Measurements from ENCODE around the gene CHCHD6.

CHCHD6 gene

DNA sequence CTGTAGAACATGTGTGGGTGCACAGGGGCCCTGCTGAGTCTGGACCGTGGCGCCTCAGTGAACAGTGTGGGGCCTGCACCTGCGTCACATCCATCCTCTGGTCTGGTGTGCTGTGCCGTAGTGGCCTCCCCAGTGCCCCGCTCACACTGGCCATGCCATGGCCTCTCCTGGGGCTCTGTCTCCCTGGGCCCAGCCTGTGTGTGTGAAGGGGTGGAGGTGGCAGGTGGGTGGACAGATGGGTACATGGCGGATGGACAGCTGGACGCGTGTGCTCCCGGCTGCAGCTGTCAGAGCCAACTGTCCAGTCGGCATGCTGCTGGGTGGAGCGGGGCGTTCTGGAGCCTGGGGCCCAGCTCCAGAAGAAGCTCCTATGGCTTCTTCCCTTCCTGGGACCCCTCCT, 296.7 kb downstream of the CHCHD6 start:
- H3K4me3 ChIP-seq (ENCODE audit: low read length): no peak overlapping the region
- TF ChIP-seq, protein P1, sequence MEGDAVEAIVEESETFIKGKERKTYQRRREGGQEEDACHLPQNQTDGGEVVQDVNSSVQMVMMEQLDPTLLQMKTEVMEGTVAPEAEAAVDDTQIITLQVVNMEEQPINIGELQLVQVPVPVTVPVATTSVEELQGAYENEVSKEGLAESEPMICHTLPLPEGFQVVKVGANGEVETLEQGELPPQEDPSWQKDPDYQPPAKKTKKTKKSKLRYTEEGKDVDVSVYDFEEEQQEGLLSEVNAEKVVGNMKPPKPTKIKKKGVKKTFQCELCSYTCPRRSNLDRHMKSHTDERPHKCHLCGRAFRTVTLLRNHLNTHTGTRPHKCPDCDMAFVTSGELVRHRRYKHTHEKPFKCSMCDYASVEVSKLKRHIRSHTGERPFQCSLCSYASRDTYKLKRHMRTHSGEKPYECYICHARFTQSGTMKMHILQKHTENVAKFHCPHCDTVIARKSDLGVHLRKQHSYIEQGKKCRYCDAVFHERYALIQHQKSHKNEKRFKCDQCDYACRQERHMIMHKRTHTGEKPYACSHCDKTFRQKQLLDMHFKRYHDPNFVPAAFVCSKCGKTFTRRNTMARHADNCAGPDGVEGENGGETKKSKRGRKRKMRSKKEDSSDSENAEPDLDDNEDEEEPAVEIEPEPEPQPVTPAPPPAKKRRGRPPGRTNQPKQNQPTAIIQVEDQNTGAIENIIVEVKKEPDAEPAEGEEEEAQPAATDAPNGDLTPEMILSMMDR (conservative IDR thresholded peaks at IDR 0.05; ENCODE audit: low read length): no peak
- DNase-seq (ENCODE audit: low read depth): no peak

DNA sequence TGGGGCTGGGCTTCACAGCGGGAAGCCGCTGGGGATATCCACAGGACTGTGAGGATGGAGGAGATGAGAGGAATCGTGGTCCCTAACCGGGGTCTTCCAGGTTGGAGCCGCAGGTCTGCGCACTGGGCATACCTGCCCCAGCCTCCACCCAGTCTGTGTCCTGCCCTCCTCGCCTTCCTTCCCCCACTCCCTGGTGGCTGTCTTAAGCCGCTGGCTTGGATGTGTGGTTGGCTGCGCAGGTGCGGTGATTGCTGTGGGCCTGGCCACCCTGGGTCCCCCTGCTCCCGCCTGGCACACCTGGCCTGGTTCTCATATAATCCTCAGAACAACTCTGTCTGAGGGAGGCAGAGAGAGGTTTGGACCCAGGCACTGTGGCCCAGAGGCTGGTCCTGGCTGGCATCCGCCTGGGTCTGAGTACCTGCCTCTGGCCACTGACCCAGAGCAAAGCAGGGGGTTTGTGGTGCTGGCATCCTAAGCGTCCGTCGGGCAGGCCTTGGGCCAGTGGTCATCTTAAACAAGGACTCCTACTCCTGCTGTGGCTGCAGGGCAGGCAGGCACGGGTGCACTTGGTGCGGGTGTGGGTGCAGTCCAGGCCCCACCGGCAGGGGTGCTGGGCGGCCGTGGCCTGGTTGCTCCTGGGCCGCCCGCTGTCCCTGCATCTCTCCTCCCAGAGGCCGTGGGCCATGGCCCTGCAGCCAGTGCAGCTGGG, 297.6 kb downstream of the CHCHD6 start:
- DNase-seq (ENCODE audit: low read depth): no peak
- H3K4me3 ChIP-seq (ENCODE audit: low read length): peak overlapping the region; percentile 27
- TF ChIP-seq, protein P1 (conservative IDR thresholded peaks at IDR 0.05; ENCODE audit: low read length): no peak; the same call in 1 of the 2 replicates

DNA sequence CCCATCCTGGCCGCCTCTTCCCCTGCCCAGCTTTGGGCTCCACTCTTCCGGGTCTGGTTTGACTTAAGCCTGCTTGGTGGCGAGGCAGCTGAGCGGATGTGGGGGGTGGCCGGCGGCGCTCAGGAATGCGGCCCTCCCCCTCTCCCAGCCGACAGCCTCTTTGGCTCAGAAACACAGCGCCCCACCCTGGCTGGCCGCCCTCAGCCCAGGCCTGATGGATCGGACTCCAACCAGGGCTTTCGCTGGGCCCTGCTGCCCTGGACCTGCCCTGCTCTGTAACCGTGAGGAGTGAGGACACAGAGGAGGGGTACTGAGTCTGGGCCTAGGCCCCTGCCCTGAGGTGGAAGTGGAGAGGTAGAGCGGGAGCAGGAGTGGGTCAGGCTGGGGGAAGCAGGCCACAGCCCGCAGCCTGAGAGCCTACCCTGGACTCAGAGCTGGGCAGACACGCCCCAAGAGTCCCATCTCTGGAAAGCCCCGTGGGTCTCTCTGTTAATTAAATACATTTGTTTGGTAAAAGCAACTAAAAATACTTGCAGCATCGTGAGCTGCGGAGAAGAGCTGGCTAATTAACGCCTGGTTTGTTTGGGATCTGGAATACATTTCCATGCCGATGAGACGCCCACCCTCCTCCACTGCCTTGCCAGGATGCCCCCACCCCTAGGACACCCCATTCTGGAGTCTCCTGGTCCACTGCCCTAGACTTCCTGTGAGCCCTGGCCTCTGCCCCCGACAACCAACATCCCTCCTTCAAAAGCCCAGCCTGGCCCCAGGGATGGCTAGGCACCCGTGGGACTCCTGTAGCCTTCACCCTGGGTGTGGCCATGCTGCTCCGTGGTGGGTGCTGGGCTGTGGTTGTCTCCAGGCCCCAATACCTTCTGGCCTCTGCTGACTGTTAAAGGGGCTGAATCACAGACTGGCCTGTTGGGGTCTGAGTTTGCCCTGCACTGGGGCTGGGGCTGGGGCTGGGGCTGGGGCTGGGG, 298.4 kb downstream of the CHCHD6 start:
- TF ChIP-seq, protein P1 (conservative IDR thresholded peaks at IDR 0.05; ENCODE audit: low read length): peak; percentile 47
- DNase-seq (ENCODE audit: low read depth): peak; percentile 96
- H3K4me3 ChIP-seq (ENCODE audit: low read length): peak overlapping the region; percentile 49

GRCh38 chr3:127003175-127003555, 299.1 kb downstream of the CHCHD6 start:
- DNase-seq (ENCODE audit: low read depth): no peak
- no peak overlapping the region for H3K4me3 ChIP-seq (ENCODE audit: low read length)
- TF ChIP-seq, protein P1 (conservative IDR thresholded peaks at IDR 0.05; ENCODE audit: low read length): no peak

- DNase-seq (ENCODE audit: low read depth): no peak
- no peak overlapping the region for H3K4me3 ChIP-seq (ENCODE audit: low read length)
- TF ChIP-seq, protein P1 (conservative IDR thresholded peaks at IDR 0.05; ENCODE audit: low read length): no peak
Observed at GRCh38 chr3:127003601-127004280, 299.7 kb downstream of the CHCHD6 start.

DNA sequence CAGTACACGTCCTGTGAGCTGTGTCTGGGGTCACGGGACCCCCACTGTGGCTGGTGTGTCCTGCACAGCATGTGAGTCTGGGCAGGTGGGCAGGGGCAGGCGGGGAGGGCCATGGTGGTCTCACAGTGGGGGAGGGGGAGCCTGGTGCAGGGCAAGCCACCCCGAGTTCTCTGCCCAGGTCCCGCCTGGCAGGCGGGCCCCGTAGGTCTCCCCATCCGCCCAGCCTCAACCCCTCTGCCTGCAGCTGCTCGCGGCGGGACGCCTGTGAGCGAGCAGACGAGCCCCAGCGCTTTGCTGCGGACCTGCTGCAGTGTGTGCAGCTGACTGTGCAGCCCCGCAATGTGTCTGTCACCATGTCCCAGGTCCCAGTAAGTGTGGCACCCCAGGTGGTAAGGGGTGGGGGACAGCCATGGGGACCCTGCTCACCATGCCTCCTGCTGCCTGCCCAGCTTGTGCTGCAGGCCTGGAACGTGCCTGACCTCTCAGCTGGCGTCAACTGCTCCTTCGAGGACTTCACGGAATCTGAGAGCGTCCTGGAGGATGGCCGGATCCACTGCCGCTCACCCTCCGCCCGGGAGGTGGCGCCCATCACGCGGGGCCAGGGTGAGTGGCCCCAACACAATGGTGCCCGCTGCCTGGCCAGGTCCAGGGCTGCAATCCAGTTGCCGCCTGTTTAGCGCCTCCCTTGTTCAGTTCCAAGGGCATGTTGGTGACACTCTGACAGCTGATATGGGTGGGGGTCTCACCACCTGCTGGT, 300.8 kb downstream of the CHCHD6 start:
- TF ChIP-seq, protein P1 (conservative IDR thresholded peaks at IDR 0.05; ENCODE audit: low read length): no peak
- H3K4me3 ChIP-seq (ENCODE audit: low read length): no peak overlapping the region
- no peak for DNase-seq (ENCODE audit: low read depth)
